ENCODE results near the gene ELP5. TPM values are rescaled to one million over a fixed set of nuclear protein-coding genes. Genes with fewer than 3 reads are reported as not detected.

Gene ELP5
- total RNA-seq, 2 experiments from 2014 or later: 49.6 to 52.4 TPM

Small RNA genes lying within 50 kb of the gene (microRNA-seq; reads per million reads assigned to microRNA genes)
- gene MIR324 (ENCODE audit: borderline microRNAs expressed, borderline number of aligned reads, borderline replicate concordance): 2,764 reads per million, percentile 91 among the genes with 10 or more reads in this experiment

Other genes with a start within 250 kb of the ELP5 start
- 100 to 1,000 TPM; 175 to 180 TPM for gene RNASEK, start 239.6 kb upstream of the ELP5 start, total RNA-seq
- 1 to 10 TPM in 1 of 2 experiments, under 1 TPM in 1; 0.53 to 1.3 TPM for gene BCL6B, start 229.2 kb upstream of the ELP5 start, total RNA-seq
- gene SLC16A13, start 216.2 kb upstream of the ELP5 start, total RNA-seq: 10 to 100 TPM; 10.4 to 10.7 TPM
- 1 to 10 TPM; 1.4 to 1.5 TPM for gene SLC16A11, start 208.1 kb upstream of the ELP5 start, total RNA-seq
- not detected for gene CLEC10A, start 172.0 kb upstream of the ELP5 start, total RNA-seq
- gene ASGR2, start 137.4 kb upstream of the ELP5 start, total RNA-seq: not detected
- gene ASGR1, start 72.8 kb upstream of the ELP5 start, total RNA-seq: 1 to 10 TPM in 1 of 2 experiments, under 1 TPM in 1; 0.76 to 1.2 TPM
- 1 to 10 TPM; 7.9 to 8.4 TPM for gene DLG4, start 32.4 kb upstream of the ELP5 start, total RNA-seq
- 100 to 1,000 TPM; 332 to 340 TPM for gene ACADVL, start 32.3 kb upstream of the ELP5 start, total RNA-seq
- 10 to 100 TPM; 44.7 to 48.2 TPM for gene DVL2, start 17.7 kb upstream of the ELP5 start, total RNA-seq
- gene PHF23, start 12.8 kb upstream of the ELP5 start, total RNA-seq: 10 to 100 TPM; 24.0 to 28.7 TPM
- 100 to 1,000 TPM; 188 to 199 TPM for gene GABARAP, start 9.8 kb upstream of the ELP5 start, total RNA-seq
- gene CTDNEP1, start 481 bp upstream of the ELP5 start, total RNA-seq: 100 to 1,000 TPM; 155 to 164 TPM
- 1 to 10 TPM; 1.5 to 1.6 TPM for gene CLDN7, start 10.3 kb downstream of the ELP5 start, total RNA-seq
- gene SLC2A4, start 29.5 kb downstream of the ELP5 start, total RNA-seq: under 1 TPM; 0.15 to 0.19 TPM
- under 1 TPM; 0.70 to 0.83 TPM for gene YBX2, start 42.4 kb downstream of the ELP5 start, total RNA-seq
- gene EIF5A, start 55.4 kb downstream of the ELP5 start, total RNA-seq: 100 to 1,000 TPM; 774 to 776 TPM
- 10 to 100 TPM; 34.9 to 38.7 TPM for gene GPS2, start 63.1 kb downstream of the ELP5 start, total RNA-seq
- gene NEURL4, start 77.1 kb downstream of the ELP5 start, total RNA-seq: 10 to 100 TPM; 26.9 to 29.3 TPM
- gene ACAP1, start 84.3 kb downstream of the ELP5 start, total RNA-seq: 100 to 1,000 TPM; 391 to 405 TPM
- gene KCTD11, start 99.9 kb downstream of the ELP5 start, total RNA-seq: 1 to 10 TPM; 2.6 to 2.8 TPM
- not detected for gene TMEM95, start 102.9 kb downstream of the ELP5 start, total RNA-seq
- gene TNK1, start 128.9 kb downstream of the ELP5 start, total RNA-seq: 1 to 10 TPM; 3.7 to 4.4 TPM
- 10 to 100 TPM; 78.2 to 87.0 TPM for gene PLSCR3, start 142.3 kb downstream of the ELP5 start, total RNA-seq
- 10 to 100 TPM; 87.0 to 88.5 TPM for gene TMEM256, start 151.9 kb downstream of the ELP5 start, total RNA-seq
- gene NLGN2, start 155.6 kb downstream of the ELP5 start, total RNA-seq: 1 to 10 TPM; 9.0 to 9.9 TPM
- not detected for gene SPEM1, start 168.1 kb downstream of the ELP5 start, total RNA-seq
- gene SPEM2, start 173.4 kb downstream of the ELP5 start, total RNA-seq: not detected
- gene SPEM3, start 176.6 kb downstream of the ELP5 start, total RNA-seq: not detected
- gene TMEM102, start 183.2 kb downstream of the ELP5 start, total RNA-seq: 10 to 100 TPM; 11.4 to 11.6 TPM
- 1 to 10 TPM; 1.0 to 2.1 TPM for gene FGF11, start 187.3 kb downstream of the ELP5 start, total RNA-seq
- gene CHRNB1, start 192.8 kb downstream of the ELP5 start, total RNA-seq: 1 to 10 TPM; 7.7 to 8.5 TPM
- 10 to 100 TPM; 16.5 to 16.7 TPM for gene ZBTB4, start 227.4 kb downstream of the ELP5 start, total RNA-seq
- not detected for gene SLC35G6, start 229.2 kb downstream of the ELP5 start, total RNA-seq
- gene POLR2A, start 232.2 kb downstream of the ELP5 start, total RNA-seq: 100 to 1,000 TPM; 180 to 187 TPM

All from activated CD4-positive, alpha-beta memory T cell treated with anti-CD3 and anti-CD28 coated beads for 36 hours (primary cell).